Gastroesophageal sphincter (tissue), 3 donors: ENCODE data around the gene COL5A1.

Source experiments
- EP300 ChIP-seq: sonication (generic); formaldehyde crosslinking; IDR thresholded peaks from one replicate; pipeline ENCODE4 v1.6.1; 2017; ENCODE audit warnings: antibody characterized with exemption, mild to moderate bottlenecking
- POLR2A ChIP-seq, 2 donors: fragments of 450-650 bp; IDR thresholded peaks; one replicate each; pipeline ENCODE4 v1.6.1; 2017; ENCODE audit warnings: antibody characterized with exemption in 2 of 2, mild to moderate bottlenecking in 2 of 2, moderate library complexity in 1 of 2
- TF ChIP-seq, protein P1 (sequence below), 4 experiments: fragments of 200-600 bp in 2 of 4; fragments of 450-650 bp in 2 of 4; sonication (generic) in 1 of 4; IDR thresholded peaks; one replicate each; pipeline ENCODE4 v1.5.1; 2017 to 2019; ENCODE audit warnings: antibody characterized with exemption in 4 of 4, mild to moderate bottlenecking in 2 of 4, moderate library complexity in 2 of 4

DNA sequence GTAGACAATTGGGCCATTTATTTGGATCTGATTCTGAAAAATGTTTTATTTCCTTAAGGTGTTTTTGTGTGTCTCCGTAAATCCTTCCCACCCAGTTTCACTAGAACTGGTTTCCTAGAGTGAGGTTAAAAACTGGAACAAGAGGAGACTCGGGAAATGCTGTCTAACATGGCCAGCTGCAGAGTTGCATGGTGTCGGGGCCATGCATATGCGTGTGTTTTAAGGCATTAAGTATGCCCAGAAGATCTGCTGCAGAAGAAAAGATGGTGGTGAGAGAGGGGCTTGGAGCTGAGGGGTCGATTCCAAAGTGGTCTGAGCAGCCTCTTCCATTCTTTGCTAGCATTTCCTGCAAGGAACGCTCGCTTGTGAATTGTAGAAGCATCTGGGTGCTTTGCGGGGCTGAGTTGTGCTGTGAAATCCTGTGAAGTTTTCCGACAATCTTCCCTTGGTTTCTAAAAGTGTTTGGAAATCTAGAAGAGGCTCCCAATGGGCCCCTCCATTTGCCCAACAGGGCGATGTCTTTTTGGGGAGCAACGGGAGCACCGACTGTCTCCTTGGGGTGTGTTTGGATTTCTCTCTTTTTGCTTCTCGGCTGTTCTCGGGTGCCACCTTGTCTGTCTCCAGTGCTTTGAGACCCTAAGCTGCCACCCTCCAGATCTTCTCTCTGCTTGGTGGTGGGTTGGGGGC is 113.8 kb downstream of the COL5A1 start:
- TF ChIP-seq, protein P1, sequence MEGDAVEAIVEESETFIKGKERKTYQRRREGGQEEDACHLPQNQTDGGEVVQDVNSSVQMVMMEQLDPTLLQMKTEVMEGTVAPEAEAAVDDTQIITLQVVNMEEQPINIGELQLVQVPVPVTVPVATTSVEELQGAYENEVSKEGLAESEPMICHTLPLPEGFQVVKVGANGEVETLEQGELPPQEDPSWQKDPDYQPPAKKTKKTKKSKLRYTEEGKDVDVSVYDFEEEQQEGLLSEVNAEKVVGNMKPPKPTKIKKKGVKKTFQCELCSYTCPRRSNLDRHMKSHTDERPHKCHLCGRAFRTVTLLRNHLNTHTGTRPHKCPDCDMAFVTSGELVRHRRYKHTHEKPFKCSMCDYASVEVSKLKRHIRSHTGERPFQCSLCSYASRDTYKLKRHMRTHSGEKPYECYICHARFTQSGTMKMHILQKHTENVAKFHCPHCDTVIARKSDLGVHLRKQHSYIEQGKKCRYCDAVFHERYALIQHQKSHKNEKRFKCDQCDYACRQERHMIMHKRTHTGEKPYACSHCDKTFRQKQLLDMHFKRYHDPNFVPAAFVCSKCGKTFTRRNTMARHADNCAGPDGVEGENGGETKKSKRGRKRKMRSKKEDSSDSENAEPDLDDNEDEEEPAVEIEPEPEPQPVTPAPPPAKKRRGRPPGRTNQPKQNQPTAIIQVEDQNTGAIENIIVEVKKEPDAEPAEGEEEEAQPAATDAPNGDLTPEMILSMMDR (IDR thresholded peaks at IDR 0.05) = no peak
- TF ChIP-seq POLR2A (IDR thresholded peaks at IDR 0.05) = no peak
- no peak for TF ChIP-seq EP300
